ENCODE data around the gene ZNF385B.

GRCh38 chr2:179646173-179646769 is 215.1 kb downstream of the ZNF385B start:
- no peak for TF ChIP-seq POLR2A (IDR thresholded peaks at IDR 0.05)
- no peak for TF ChIP-seq CTCF (IDR thresholded peaks at IDR 0.05)

Data from body of pancreas (tissue), 4 donors.